Measurements from ENCODE around the gene APBA1. TPM values are rescaled to one million over a fixed set of nuclear protein-coding genes. Genes with fewer than 3 reads are reported as not detected.

APBA1 gene
- total and polyA plus RNA-seq, 2 donors (not counting 3 experiments of a cell fraction or from before 2014, with no cell fraction given): 6.1 to 11.3 TPM

- H3K4me1 ChIP-seq (ENCODE audit: control insufficient read depth, extremely low read depth, insufficient read depth, low read length): peaks cover 30% of the 10 kb centered on the region
- H3K9me1 ChIP-seq (replicated peaks; ENCODE audit: control insufficient read depth, extremely low read depth, insufficient read depth, low read length): no peaks in the 10 kb centered on the region
- intact Hi-C loops (cut with micrococcal nuclease) (loop anchor here (1.0 kb wide), 2 partner anchors 18 to 26 kb away; no protein-coding TSS in a partner anchor), dilution Hi-C loops (cut with MboI; ENCODE audit: extremely low pct_ligation_motif_present, low sequenced_read_pairs) (no loop called here)
- BruUV-seq (replicated peaks): no TSS peak
- H3K27ac ChIP-seq (ENCODE audit: insufficient read depth, low read depth, low read length): no peak overlapping the region
- H3K9me3 ChIP-seq (replicated peaks; ENCODE audit: control insufficient read depth, insufficient read depth, low read length): no peaks in the 10 kb centered on the region
- no peak overlapping the region for H3K4me2 ChIP-seq (ENCODE audit: insufficient read depth, low read length)
- no peak overlapping the region for H2AFZ ChIP-seq (ENCODE audit: low read depth, low read length)
- H3K4me3 ChIP-seq (replicated peaks in 1 of 3; ENCODE audit: insufficient read depth in 1 of 3, low read depth in 1 of 3, low read length in 3 of 3): no peak overlapping the region
- H4K20me1 ChIP-seq (replicated peaks; ENCODE audit: control insufficient read depth, extremely low read depth, insufficient read depth, low read length): no peaks in the 10 kb centered on the region
- no peaks in the 10 kb centered on the region for H3K79me2 ChIP-seq (ENCODE audit: control insufficient read depth, insufficient read depth, low read length)
- FAIRE-seq: no peak
- no peak overlapping the region for H3K9ac ChIP-seq (replicated peaks; ENCODE audit: extremely low read depth, insufficient read depth, low read length)
- CTCF ChIA-PET: interaction anchor here (1.1 to 2.3 kb wide), 2 partner anchors 10 to 17 kb away, joined by 3 to 6 read pairs; no protein-coding TSS in a partner anchor
- DNase-seq (ENCODE audit: low read depth, low spot score): no peak
- no peaks in the 10 kb centered on the region for H3K27me3 ChIP-seq (ENCODE audit: control insufficient read depth in 2 of 2, insufficient read depth in 2 of 2, low read length in 2 of 2)
- POLR2A ChIA-PET: no interaction called here
- TF ChIP-seq GATA2 (IDR thresholded peaks at IDR 0.05; ENCODE audit: insufficient read depth, insufficient read length, low read depth, low read length) (no peak), MAX (IDR thresholded peaks at IDR 0.05; ENCODE audit: insufficient read depth, insufficient read length) (no peak), CTCF (IDR thresholded peaks at IDR 0.05; ENCODE audit: extremely low read depth in 1 of 2, insufficient read depth in 1 of 2, low read depth in 1 of 2, low read length in 2 of 2) (no peak), FOS (IDR thresholded peaks at IDR 0.05; ENCODE audit: borderline replicate concordance, insufficient read depth, low read length) (no peak), JUN (IDR thresholded peaks at IDR 0.05; ENCODE audit: borderline replicate concordance, insufficient read depth, insufficient read length, low read depth) (no peak), POLR2A (IDR thresholded peaks at IDR 0.05; ENCODE audit: low read depth, low read length) (no peak), POLR2AphosphoS5 (IDR thresholded peaks at IDR 0.05; ENCODE audit: insufficient read depth, low read depth, low read length) (no peak), MYC (IDR thresholded peaks at IDR 0.05; ENCODE audit: low read depth, low read length) (no peak), EZH2 (IDR thresholded peaks at IDR 0.05; ENCODE audit: borderline replicate concordance, low read depth, low read length, severe bottlenecking) (no peak)
- no peaks in the 10 kb centered on the region for H3K36me3 ChIP-seq (ENCODE audit: control insufficient read depth in 2 of 2, extremely low read depth in 1 of 2, insufficient read depth in 2 of 2, low read length in 2 of 2)
These were observed 71.7 kb downstream of the APBA1 start for GRCh38 chr9:69600314-69601047.
